WERI-Rb-1 (cell line): Measurements from ENCODE around the gene HOXC12.

ENCODE experiments used
- DNase-seq: peaks from one replicate; pipeline ENCODE4 v3.0.0-alpha.2; 2020
- H3K27ac ChIP-seq: fragments of 250-450 bp; sonication (Bioruptor Pico); 2 replicates; pipeline ENCODE4 v1.5.1; 2020; ENCODE audit warnings: mild to moderate bottlenecking, moderate library complexity
- H3K27me3 ChIP-seq: fragments of 250-450 bp; sonication (Bioruptor Pico); 2 replicates; pipeline ENCODE4 v1.5.1; 2021; ENCODE audit warnings: mild to moderate bottlenecking, low read depth, moderate library complexity; ENCODE audit not compliant: insufficient read depth, severe bottlenecking
- H3K36me3 ChIP-seq: fragments of 250-450 bp; sonication (Bioruptor Pico); 2 replicates; pipeline ENCODE4 v1.5.1; 2020; ENCODE audit warnings: mild to moderate bottlenecking, moderate library complexity
- H3K4me3 ChIP-seq: 2 replicates; pipeline ENCODE4 v1.5.1; 2011; ENCODE audit warnings: low read depth, mild to moderate bottlenecking, control low read depth, low read length
- H3K9me3 ChIP-seq: fragments of 250-450 bp; sonication (Bioruptor Pico); 2 replicates; pipeline ENCODE4 v1.5.1; 2021; ENCODE audit warnings: mild to moderate bottlenecking, moderate library complexity; ENCODE audit not compliant: severe bottlenecking
- CTCF ChIP-seq: IDR thresholded peaks from 2 replicates; pipeline ENCODE4 v1.5.1; 2011; ENCODE audit warnings: low read depth, mild to moderate bottlenecking, control low read depth, inconsistent platforms, low read length

HOXC12 gene

GRCh38 chr12:54005531-54005852, 50.8 kb downstream of the HOXC12 start:
- Histone ChIP-seq H3K9me3 (no peaks in the 10 kb centered on the region), H3K27me3 (no peaks in the 10 kb centered on the region), H3K27ac (peak overlapping the region; percentile 50), H3K4me3 (peak overlapping the region; percentile 29), H3K36me3 (peaks cover 4% of the 10 kb centered on the region)
- TF ChIP-seq CTCF: no peak
- no peak for DNase-seq

- TF ChIP-seq CTCF: peak; percentile 89
- H3K4me3 ChIP-seq: peak overlapping the region; percentile 29
- H3K27me3 ChIP-seq: no peaks in the 10 kb centered on the region
Observed at GRCh38 chr12:54005853-54006558, 51.3 kb downstream of the HOXC12 start.

GRCh38 chr12:54006559-54007220, 52.0 kb downstream of the HOXC12 start:
- no peak for DNase-seq
- no peak for TF ChIP-seq CTCF
- no peaks in the 10 kb centered on the region for H3K27me3 ChIP-seq
- peaks cover 4% of the 10 kb centered on the region for H3K36me3 ChIP-seq
- H3K4me3 ChIP-seq: no peak overlapping the region
- H3K9me3 ChIP-seq: no peaks in the 10 kb centered on the region
- peak overlapping the region; percentile 50 for H3K27ac ChIP-seq

More at GRCh38 chr12:54005853-54006558, 51.3 kb downstream of the HOXC12 start:
- Histone ChIP-seq H3K9me3 (no peaks in the 10 kb centered on the region), H3K27ac (peak overlapping the region; percentile 50), H3K36me3 (peaks cover 4% of the 10 kb centered on the region)
- peak; percentile 85 for DNase-seq

- H3K36me3 ChIP-seq: peaks cover under 1% of the 10 kb centered on the region; the same call in 1 of the 2 replicates
- no peaks in the 10 kb centered on the region for H3K9me3 ChIP-seq
- peak overlapping the region; percentile 47 for H3K27ac ChIP-seq
- H3K4me3 ChIP-seq: peak overlapping the region; percentile 11; the same call in 1 of the 2 replicates
- no peaks in the 10 kb centered on the region for H3K27me3 ChIP-seq
- DNase-seq: no peak
- no peak for TF ChIP-seq CTCF
Observed at GRCh38 chr12:54007538-54008259, 53.0 kb downstream of the HOXC12 start.

GRCh38 chr12:54008260-54008552, 53.5 kb downstream of the HOXC12 start:
- no peaks in the 10 kb centered on the region for H3K27me3 ChIP-seq
- no peak for TF ChIP-seq CTCF
- H3K9me3 ChIP-seq: no peaks in the 10 kb centered on the region
- peak overlapping the region; percentile 47 for H3K27ac ChIP-seq
- DNase-seq: no peak
- H3K4me3 ChIP-seq: peak overlapping the region; percentile 11
- H3K36me3 ChIP-seq: no peaks in the 10 kb centered on the region
